Nephron (organoid): ENCODE measurements around the gene FAM217A.

Experiments
- H3K27ac Mint-ChIP-seq, 3 experiments: 2 replicates each; pipeline ENCODE4 v1.8.0; 2020; ENCODE audit warnings: mixed read lengths in 3 of 3, mild to moderate bottlenecking in 2 of 3, moderate library complexity in 1 of 3
- H3K27me3 Mint-ChIP-seq: 2 replicates; pipeline ENCODE4 v1.8.0; 2021; ENCODE audit warnings: low read depth, mild to moderate bottlenecking, moderate library complexity, mixed read lengths
- H3K36me3 Mint-ChIP-seq: 2 replicates; pipeline ENCODE4 v1.8.0; 2020; ENCODE audit warnings: low read depth, mixed read lengths
- H3K4me1 Mint-ChIP-seq: 2 replicates; pipeline ENCODE4 v1.8.0; 2020; ENCODE audit warnings: mixed read lengths
- H3K4me3 Mint-ChIP-seq, 3 experiments: 2 replicates each; pipeline ENCODE4 v1.8.0; 2020; ENCODE audit warnings: mild to moderate bottlenecking in 3 of 3, mixed read lengths in 3 of 3, moderate library complexity in 2 of 3
- H3K9me3 Mint-ChIP-seq: 2 replicates; pipeline ENCODE4 v1.8.0; 2020; ENCODE audit warnings: mixed read lengths
- CTCF ChIP-seq, 3 experiments: fragments of 200-600 bp; sonication (generic); IDR thresholded peaks; one replicate each; pipeline ENCODE4 v1.5.0; 2021; ENCODE audit warnings: antibody characterized with exemption in 3 of 3; ENCODE audit not compliant: unreplicated experiment in 3 of 3

FAM217A gene, protein sequence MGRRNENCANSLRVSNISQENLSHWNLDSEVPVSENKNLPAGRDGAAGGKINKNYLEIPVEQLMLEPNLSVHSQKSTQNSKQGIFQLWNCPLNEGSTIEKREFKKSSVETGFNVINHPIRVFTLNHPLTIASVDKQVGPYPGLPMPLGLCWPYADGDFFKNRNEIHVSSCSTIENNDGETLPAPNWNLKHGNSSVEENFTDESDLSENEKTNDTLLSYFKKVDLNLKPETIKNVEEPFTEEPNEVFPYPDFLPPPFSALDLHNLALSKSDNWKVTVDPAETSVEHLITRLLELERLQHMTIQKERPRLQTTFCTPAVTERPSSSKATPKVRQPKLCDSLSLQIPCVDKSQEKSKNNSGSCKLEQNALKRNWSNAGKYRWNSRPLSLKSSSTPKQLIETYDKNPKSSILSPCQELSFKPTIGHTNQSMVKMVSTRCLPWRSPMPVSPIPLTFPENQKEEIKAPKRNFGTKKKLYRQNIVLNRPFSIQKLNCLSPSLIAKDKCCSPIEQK

GRCh38 chr6:4078691-4079471 is at the start of gene FAM217A:
FAM217A (minus strand) TSS chr6:4079137; CDS start chr6:4077414, 1,723 bp downstream.
- H3K27me3 Mint-ChIP-seq = peaks cover 6% of the 10 kb centered on the region

GRCh38 chr6:4128072-4128471 is 49.1 kb upstream of the FAM217A start:
- H3K36me3 Mint-ChIP-seq = peaks cover 78% of the 10 kb centered on the region
- H3K9me3 Mint-ChIP-seq = peaks cover 5% of the 10 kb centered on the region
- TF ChIP-seq CTCF (IDR thresholded peaks at IDR 0.05; ENCODE audit: unreplicated experiment in 3 of 3) = no peak
- no peak overlapping the region for H3K4me3 Mint-ChIP-seq
- H3K27ac Mint-ChIP-seq = no peak overlapping the region
- H3K4me1 Mint-ChIP-seq = peaks cover under 1% of the 10 kb centered on the region
- H3K27me3 Mint-ChIP-seq = no peaks in the 10 kb centered on the region

More at GRCh38 chr6:4078691-4079471, at the start of gene FAM217A:
- Mint-ChIP-seq H3K36me3 (no peaks in the 10 kb centered on the region), H3K4me3 (no peak within 1 kb of the TSS), H3K9me3 (no peaks in the 10 kb centered on the region), H3K27ac (no peak within 1 kb of the TSS), H3K4me1 (no peaks in the 10 kb centered on the region)
- TF ChIP-seq CTCF (IDR thresholded peaks at IDR 0.05; ENCODE audit: unreplicated experiment in 3 of 3) = no peak

GRCh38 chr6:4125933-4126864 is 47.3 kb upstream of the FAM217A start:
- Mint-ChIP-seq H3K36me3 (peaks cover 76% of the 10 kb centered on the region), H3K27ac (no peak overlapping the region), H3K27me3 (no peaks in the 10 kb centered on the region), H3K9me3 (peaks cover 2% of the 10 kb centered on the region), H3K4me3 (no peak overlapping the region), H3K4me1 (no peaks in the 10 kb centered on the region)
- TF ChIP-seq CTCF (IDR thresholded peaks at IDR 0.05; ENCODE audit: unreplicated experiment in 3 of 3) = no peak

DNA sequence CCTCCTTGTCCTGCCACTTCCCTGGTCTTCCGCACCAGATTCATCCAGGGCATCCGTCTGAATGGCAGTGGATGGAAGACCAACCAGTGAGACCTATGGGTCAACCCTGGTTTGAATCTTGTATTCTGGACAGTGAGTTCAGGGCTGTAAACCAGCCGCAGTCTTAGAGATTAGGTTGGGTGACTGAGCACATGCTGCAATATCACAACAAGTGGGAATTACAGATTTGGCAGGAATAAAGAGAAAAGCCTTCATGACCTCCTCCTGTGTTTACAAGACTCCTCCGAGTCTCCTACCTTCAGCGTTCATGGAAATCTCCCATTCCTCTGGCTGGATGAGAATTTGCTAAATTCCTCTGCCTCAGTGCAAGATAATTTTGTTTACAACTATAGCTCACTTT is 46.6 kb upstream of the FAM217A start:
- Mint-ChIP-seq H3K4me1 (no peaks in the 10 kb centered on the region), H3K27ac (no peak overlapping the region), H3K4me3 (no peak overlapping the region)

More for the DNA sequence above, 46.6 kb upstream of the FAM217A start:
- H3K27me3 Mint-ChIP-seq = no peaks in the 10 kb centered on the region
- no peak for TF ChIP-seq CTCF (IDR thresholded peaks at IDR 0.05; ENCODE audit: unreplicated experiment in 3 of 3)
- peaks cover 5% of the 10 kb centered on the region for H3K9me3 Mint-ChIP-seq
- H3K36me3 Mint-ChIP-seq = peaks cover 79% of the 10 kb centered on the region
